ENCODE measurements around the gene KIRREL3. TPM values are rescaled to one million over a fixed set of nuclear protein-coding genes. Genes with fewer than 3 reads are reported as not detected.

The KIRREL3 gene
- total and polyA plus RNA-seq, 2 of the 8 experiments (the other 6 are each of a cell fraction or from before 2014, with no cell fraction given), result 0.29 to 0.32 TPM

- 38% methylated on average over 23 of the region's 23 CpGs; no CpG with 5 or more reads in 1 of the 2 experiments for WGBS, 2 experiments (ENCODE audit: extremely low coverage in 1 of 2, insufficient coverage in 1 of 2, insufficient read length in 1 of 2, insufficient replicate concordance in 2 of 2, low coverage in 1 of 2, low lambda C conversion rate in 2 of 2, missing lambda C conversion rate in 1 of 2)
- Histone ChIP-seq H3K56ac (replicated peaks; ENCODE audit: insufficient read length, low read depth, low read length) (no peak overlapping the region), H4K5ac (ENCODE audit: insufficient read length, low read depth, low read length) (peak overlapping the region; percentile 7), H4K20me1 (replicated peaks in 1 of 2; ENCODE audit: control insufficient read depth in 1 of 2, insufficient read depth in 2 of 2, low read length in 2 of 2) (no peaks in the 10 kb centered on the region), H4K8ac (ENCODE audit: extremely low read depth, insufficient read depth, low read length) (no peak overlapping the region), H2AK5ac (ENCODE audit: low read depth, low read length) (0 out of 2 replicates have a peak overlapping the region, but pooled peaks have one; percentile 26), H3K79me1 (ENCODE audit: low read depth, low read length) (no peaks in the 10 kb centered on the region), H3K4me2 (ENCODE audit: insufficient read depth in 1 of 2, low read depth in 2 of 2, low read length in 2 of 2) (peak overlapping the region; percentile 61 to 75), H2BK20ac (ENCODE audit: low read length) (peak overlapping the region; percentile 13; the same call in 1 of the 2 replicates), H3K4me1 (replicated peaks in 1 of 4; ENCODE audit: control insufficient read depth in 3 of 4, insufficient read depth in 4 of 4, low read length in 3 of 4) (peaks cover 12 to 35% (median 23%) of the 10 kb centered on the region in 4 experiments), H2BK15ac (ENCODE audit: low read length) (peak overlapping the region; percentile 66), H2BK12ac (ENCODE audit: low read depth, low read length) (peak overlapping the region; percentile 41), H3K36me3 (ENCODE audit: control insufficient read depth in 2 of 4, insufficient read depth in 4 of 4, low read length in 3 of 4) (no peaks in the 10 kb centered on the region), H3K4me3 (ENCODE audit: extremely low read depth in 1 of 4, insufficient read depth in 2 of 4, low read depth in 3 of 4, low read length in 4 of 4) (peak overlapping the region in 1 of 4 experiments; percentile 32; a peak in 3 of 8 replicates), H3K9ac (replicated peaks in 1 of 4; ENCODE audit: extremely low read depth in 1 of 4, low read depth in 3 of 4, low read length in 3 of 4) (peak overlapping the region in 2 of 4 experiments; percentile 29 to 42; a peak in 3 of 7 replicates), H3K27ac (ENCODE audit: low read depth, low read length) (peak overlapping the region; percentile 65), H3K79me2 (ENCODE audit: control insufficient read depth in 1 of 2, insufficient read depth in 2 of 2, low read length in 2 of 2) (no peaks in the 10 kb centered on the region), H3K23ac (ENCODE audit: insufficient read length) (no peak overlapping the region), H3K27me3 (replicated peaks in 1 of 4; ENCODE audit: control insufficient read depth in 3 of 4, extremely low read depth in 1 of 4, insufficient read depth in 3 of 4, low read length in 3 of 4) (no peaks in the 10 kb centered on the region), H4K91ac (replicated peaks; ENCODE audit: insufficient read length, low read length) (peak overlapping the region; percentile 5), H3K18ac (ENCODE audit: extremely low read depth, low read length) (peak overlapping the region; percentile 80), H2BK5ac (ENCODE audit: low read depth, low read length) (peak overlapping the region; percentile 71), H2AFZ (ENCODE audit: low read length) (peak overlapping the region; percentile 86), H2BK120ac (replicated peaks; ENCODE audit: low read depth, low read length) (peak overlapping the region; percentile 58), H3K14ac (ENCODE audit: insufficient read length) (no peak overlapping the region), H3K4ac (replicated peaks; ENCODE audit: insufficient read length, low read depth, low read length) (peak overlapping the region; percentile 62), H3K9me3 (ENCODE audit: insufficient read depth in 2 of 2, low read depth in 1 of 2, low read length in 1 of 2) (no peaks in the 10 kb centered on the region), H3K23me2 (ENCODE audit: low read depth, low read length) (no peaks in the 10 kb centered on the region)
- FAIRE-seq (peak; percentile 78), DNase-seq (ENCODE audit: low read depth in 1 of 2, low spot score in 2 of 2) (no peak)
- TF ChIP-seq CTBP2 (IDR thresholded peaks at IDR 0.05; ENCODE audit: borderline replicate concordance, insufficient read depth, insufficient read length, low read length) (peak; percentile 30), POLR2A (IDR thresholded peaks at IDR 0.05; ENCODE audit: control extremely low read depth in 1 of 2, low read depth in 2 of 2, low read length in 2 of 2) (0 out of 3 replicates have a peak, but pooled peaks of 1 of the 2 experiments have one; percentile 19), RBBP5 (IDR thresholded peaks at IDR 0.05; ENCODE audit: borderline replicate concordance, low read depth, low read length) (peak; percentile 91; the same call in 1 of the 2 replicates), ASH2L (IDR thresholded peaks at IDR 0.05; ENCODE audit: low read length) (peak; percentile 84), YY1 (IDR thresholded peaks at IDR 0.05; ENCODE audit: low read depth, low read length) (0 out of 2 replicates have a peak, but pooled peaks have one; percentile 65), SP4 (IDR thresholded peaks at IDR 0.05; ENCODE audit: low read length) (no peak), KDM5A (IDR thresholded peaks at IDR 0.05; ENCODE audit: low read length) (no peak)
- POLR2A ChIA-PET (ENCODE audit: partially characterized antibody), result interaction anchor here (1.1 to 1.4 kb wide), 3 partner anchors 9 to 132 kb away, joined by 3 to 4 read pairs (median 4); no protein-coding TSS in a partner anchor
- CTCF ChIA-PET (ENCODE audit: partially characterized antibody), result interaction anchor here (0.5 to 12.6 kb wide), 10 partner anchors 10 to 144 kb away, joined by 3 to 142 read pairs (median 5); no protein-coding TSS in a partner anchor
Observed at GRCh38 chr11:126585774-126586491, 414.6 kb downstream of the KIRREL3 start.

All from H1 (cell line).